Measurements from ENCODE around the gene CDC42BPA. TPM values are rescaled to one million over a fixed set of nuclear protein-coding genes. Genes with fewer than 3 reads are reported as not detected.

Gene CDC42BPA
- polyA plus RNA-seq, 3 donors: 0.20 to 0.45 (median 0.39) TPM

DNA sequence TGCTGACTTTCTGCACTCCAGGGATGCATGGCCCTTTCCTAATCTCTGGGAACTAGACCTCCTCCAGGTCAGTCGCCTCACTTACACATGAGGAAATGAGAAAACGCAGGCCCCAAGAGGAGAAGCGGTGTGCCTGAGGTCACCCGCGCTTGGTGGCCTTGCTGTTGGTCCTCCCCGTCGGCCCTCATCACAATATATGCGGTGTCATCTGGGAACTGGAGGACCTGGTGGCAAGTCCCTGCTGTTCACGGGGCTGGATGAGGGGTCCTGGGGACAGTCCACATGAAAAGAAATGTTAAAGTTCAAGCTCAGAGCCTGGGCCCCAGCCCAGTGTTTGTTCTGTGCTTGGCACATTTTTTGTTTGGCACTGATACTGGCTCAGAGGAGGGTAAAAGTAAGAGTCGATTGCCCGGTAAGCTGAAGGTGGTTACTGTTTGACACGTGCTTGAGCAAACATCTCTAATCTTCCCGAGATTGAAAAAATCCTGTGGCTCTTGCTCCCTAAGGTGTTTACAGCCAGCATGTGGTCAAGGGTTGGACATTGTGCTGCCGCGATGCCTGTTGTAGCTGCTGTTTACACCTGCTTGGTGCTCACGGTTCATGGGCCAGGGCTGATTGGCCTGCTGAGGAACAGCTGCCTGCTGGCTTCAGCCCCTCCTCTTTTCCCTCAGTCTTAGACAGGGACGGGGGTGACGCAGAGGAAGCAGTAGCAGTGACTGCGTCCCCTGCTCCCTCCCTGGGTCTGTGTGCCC lies 373.0 kb downstream of the CDC42BPA start:
- peak overlapping the region; percentile 10 for H3K9ac ChIP-seq (ENCODE audit: insufficient read depth, low read length, poor library complexity, severe bottlenecking)
- H3K79me2 ChIP-seq (ENCODE audit: insufficient read depth, low read length): peaks cover 100% of the 10 kb centered on the region
- H3K4me3 ChIP-seq (replicated peaks in 1 of 3; ENCODE audit: low read depth in 2 of 3, low read length in 3 of 3): no peak overlapping the region
- no peaks in the 10 kb centered on the region for H3K27me3 ChIP-seq (ENCODE audit: control insufficient read depth in 2 of 2, insufficient read depth in 2 of 2, low read length in 2 of 2)
- H3K27me3 Mint-ChIP-seq (ENCODE audit: low read depth in 3 of 3): peaks cover 0 to 2% (median 0%) of the 10 kb centered on the region in 3 donors
- H3K4me1 Mint-ChIP-seq: peaks cover 62% of the 10 kb centered on the region
- H2AFZ ChIP-seq (ENCODE audit: insufficient read depth, low read depth, low read length, poor library complexity, severe bottlenecking): no peak overlapping the region
- H3K36me3 Mint-ChIP-seq: peaks cover 4 to 20% of the 10 kb centered on the region in 2 donors
- 59% methylated on average over 16 of the region's 19 CpGs for WGBS (ENCODE audit: insufficient coverage)
- H3K27ac ChIP-seq (ENCODE audit: low read depth in 1 of 2, low read length in 2 of 2): peak overlapping the region in 1 of 2 donors; percentile 23
- H3K4me3 Mint-ChIP-seq: no peak overlapping the region
- no peak for DNase-seq
- no peak overlapping the region for H3K4me2 ChIP-seq (replicated peaks; ENCODE audit: extremely low read depth, low read length, poor library complexity, severe bottlenecking)
- H3K36me3 ChIP-seq (replicated peaks in 1 of 2; ENCODE audit: control insufficient read depth in 1 of 2, insufficient read depth in 2 of 2, low read length in 2 of 2): peaks cover 0 to 10% of the 10 kb centered on the region in 2 donors
- H4K20me1 ChIP-seq (ENCODE audit: insufficient read depth, low read length): peaks cover 89% of the 10 kb centered on the region
- peaks cover 0 to 4% (median 3%) of the 10 kb centered on the region in 7 donors for H3K9me3 Mint-ChIP-seq
- peaks cover 15 to 30% of the 10 kb centered on the region in 2 donors for H3K4me1 ChIP-seq (ENCODE audit: control insufficient read depth in 1 of 2, insufficient read depth in 2 of 2, low read length in 2 of 2)
- TF ChIP-seq, protein P1, sequence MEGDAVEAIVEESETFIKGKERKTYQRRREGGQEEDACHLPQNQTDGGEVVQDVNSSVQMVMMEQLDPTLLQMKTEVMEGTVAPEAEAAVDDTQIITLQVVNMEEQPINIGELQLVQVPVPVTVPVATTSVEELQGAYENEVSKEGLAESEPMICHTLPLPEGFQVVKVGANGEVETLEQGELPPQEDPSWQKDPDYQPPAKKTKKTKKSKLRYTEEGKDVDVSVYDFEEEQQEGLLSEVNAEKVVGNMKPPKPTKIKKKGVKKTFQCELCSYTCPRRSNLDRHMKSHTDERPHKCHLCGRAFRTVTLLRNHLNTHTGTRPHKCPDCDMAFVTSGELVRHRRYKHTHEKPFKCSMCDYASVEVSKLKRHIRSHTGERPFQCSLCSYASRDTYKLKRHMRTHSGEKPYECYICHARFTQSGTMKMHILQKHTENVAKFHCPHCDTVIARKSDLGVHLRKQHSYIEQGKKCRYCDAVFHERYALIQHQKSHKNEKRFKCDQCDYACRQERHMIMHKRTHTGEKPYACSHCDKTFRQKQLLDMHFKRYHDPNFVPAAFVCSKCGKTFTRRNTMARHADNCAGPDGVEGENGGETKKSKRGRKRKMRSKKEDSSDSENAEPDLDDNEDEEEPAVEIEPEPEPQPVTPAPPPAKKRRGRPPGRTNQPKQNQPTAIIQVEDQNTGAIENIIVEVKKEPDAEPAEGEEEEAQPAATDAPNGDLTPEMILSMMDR (IDR thresholded peaks at IDR 0.05): no peak
- intact Hi-C loops (cut with micrococcal nuclease): no loop called here
- H3K9me3 ChIP-seq (replicated peaks in 1 of 2; ENCODE audit: control insufficient read depth in 1 of 2, insufficient read depth in 1 of 2, low read length in 2 of 2): no peaks in the 10 kb centered on the region
- peak overlapping the region in 3 of 7 donors; percentile 49 to 55 (median 52) for H3K27ac Mint-ChIP-seq

DNA sequence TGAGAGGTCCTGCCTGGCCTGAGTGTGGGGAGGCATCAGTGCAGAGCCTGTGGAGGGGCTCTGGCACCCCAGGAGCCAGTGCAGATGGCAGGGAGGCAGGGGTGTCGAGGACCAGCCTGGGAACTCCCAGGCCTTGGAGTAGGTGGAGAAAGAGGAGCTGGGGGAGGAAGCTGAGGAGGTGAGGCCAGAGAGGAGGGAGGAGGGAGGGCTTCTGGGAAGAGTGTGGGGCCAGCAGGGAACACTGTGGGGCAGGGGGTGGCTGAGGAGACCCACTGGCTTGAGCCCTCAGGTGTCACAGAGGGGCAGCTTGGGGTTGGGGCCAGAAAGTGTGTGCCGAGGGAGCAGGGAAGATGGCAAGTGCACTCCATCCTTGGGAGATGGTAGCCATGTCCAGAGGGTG lies 374.4 kb downstream of the CDC42BPA start:
- peaks cover 0 to 2% (median 0%) of the 10 kb centered on the region in 3 donors for H3K27me3 Mint-ChIP-seq (ENCODE audit: low read depth in 3 of 3)
- peaks cover 0 to under 1% of the 10 kb centered on the region in 2 donors for H3K36me3 ChIP-seq (replicated peaks in 1 of 2; ENCODE audit: control insufficient read depth in 1 of 2, insufficient read depth in 2 of 2, low read length in 2 of 2)
- no peak overlapping the region for H3K4me3 ChIP-seq (replicated peaks in 1 of 3; ENCODE audit: low read depth in 2 of 3, low read length in 3 of 3)
- no peaks in the 10 kb centered on the region for H3K9me3 ChIP-seq (replicated peaks in 1 of 2; ENCODE audit: control insufficient read depth in 1 of 2, insufficient read depth in 1 of 2, low read length in 2 of 2)
- H3K27me3 ChIP-seq (ENCODE audit: control insufficient read depth in 2 of 2, insufficient read depth in 2 of 2, low read length in 2 of 2): no peaks in the 10 kb centered on the region
- peaks cover 19 to 39% of the 10 kb centered on the region in 2 donors for H3K4me1 ChIP-seq (ENCODE audit: control insufficient read depth in 1 of 2, insufficient read depth in 2 of 2, low read length in 2 of 2)
- H3K4me1 Mint-ChIP-seq: peaks cover 59% of the 10 kb centered on the region
- H3K4me2 ChIP-seq (replicated peaks; ENCODE audit: extremely low read depth, low read length, poor library complexity, severe bottlenecking): no peak overlapping the region
- peaks cover 75% of the 10 kb centered on the region for H4K20me1 ChIP-seq (ENCODE audit: insufficient read depth, low read length)
- TF ChIP-seq, protein P1 (IDR thresholded peaks at IDR 0.05): no peak
- no peak overlapping the region for H3K27ac ChIP-seq (ENCODE audit: low read depth in 1 of 2, low read length in 2 of 2)
- 87% methylated on average over 2 of the region's 2 CpGs for WGBS (ENCODE audit: insufficient coverage)
- DNase-seq: no peak
- H3K9ac ChIP-seq (ENCODE audit: insufficient read depth, low read length, poor library complexity, severe bottlenecking): no peak overlapping the region
- no peak overlapping the region for H2AFZ ChIP-seq (ENCODE audit: insufficient read depth, low read depth, low read length, poor library complexity, severe bottlenecking)
- peak overlapping the region in 1 of 2 donors; percentile 24 for H3K4me3 Mint-ChIP-seq
- peaks cover 4 to 12% of the 10 kb centered on the region in 2 donors for H3K36me3 Mint-ChIP-seq
- peaks cover 88% of the 10 kb centered on the region for H3K79me2 ChIP-seq (ENCODE audit: insufficient read depth, low read length)
- H3K27ac Mint-ChIP-seq: peak overlapping the region in 4 of 7 donors; percentile 27 to 77 (median 61)
- H3K9me3 Mint-ChIP-seq: peaks cover 0 to 4% (median 3%) of the 10 kb centered on the region in 7 donors
- intact Hi-C loops (cut with micrococcal nuclease): no loop called here
